Right ventricle myocardium inferior (tissue), 1 donor: ENCODE measurements around the gene GPC5. TPM values are rescaled to one million over a fixed set of nuclear protein-coding genes. Genes with fewer than 3 reads are reported as not detected.
"Not testable (repeated sequence)": the region's sequence is repeated elsewhere in the genome, so short reads cannot be mapped to it uniquely, and the experiment has no call there.

Source experiments
- ATAC-seq: fragments of 200-7000 bp; cut with Tn5 transposase; one replicate; pipeline ENCODE4 v1.9.1; 2020; ENCODE audit warnings: mild to moderate bottlenecking, moderate library complexity
- DNase-seq: peaks from one replicate; pipeline ENCODE4 v3.0.0; 2021; ENCODE audit errors: missing footprints
- intact Hi-C: fragments of 100-400 bp; cut with DNase I; formaldehyde crosslinking; loops from one replicate; pipeline ENCODE4 v1.11.0; 2022
- total RNA-seq: library from RNA; stranded (reverse); fragmentation: NEBNext Ultra II Directional; extraction: Animal tissue kit (Norgen Biotek cat#: 25700); gene quantifications from one replicate; pipeline ENCODE4 v1.2.1, GENCODE V29; 2021
- donor health status: DM: no; HTN: yes; CAD: no; lungs with severe emphysema.

The GPC5 gene
- total RNA-seq, 1 donor from 2014 or later, result 1.8 TPM

GRCh38 chr13:92218615-92219014, 820.2 kb downstream of the GPC5 start:
- ATAC-seq, result no peak
- DNase-seq, result no peak
- intact Hi-C loops, result no loop called here

- intact Hi-C loops, result no loop called here
- DNase-seq (no peak), ATAC-seq (no peak)
Observed at GRCh38 chr13:92221916-92222315, 823.5 kb downstream of the GPC5 start.

DNA sequence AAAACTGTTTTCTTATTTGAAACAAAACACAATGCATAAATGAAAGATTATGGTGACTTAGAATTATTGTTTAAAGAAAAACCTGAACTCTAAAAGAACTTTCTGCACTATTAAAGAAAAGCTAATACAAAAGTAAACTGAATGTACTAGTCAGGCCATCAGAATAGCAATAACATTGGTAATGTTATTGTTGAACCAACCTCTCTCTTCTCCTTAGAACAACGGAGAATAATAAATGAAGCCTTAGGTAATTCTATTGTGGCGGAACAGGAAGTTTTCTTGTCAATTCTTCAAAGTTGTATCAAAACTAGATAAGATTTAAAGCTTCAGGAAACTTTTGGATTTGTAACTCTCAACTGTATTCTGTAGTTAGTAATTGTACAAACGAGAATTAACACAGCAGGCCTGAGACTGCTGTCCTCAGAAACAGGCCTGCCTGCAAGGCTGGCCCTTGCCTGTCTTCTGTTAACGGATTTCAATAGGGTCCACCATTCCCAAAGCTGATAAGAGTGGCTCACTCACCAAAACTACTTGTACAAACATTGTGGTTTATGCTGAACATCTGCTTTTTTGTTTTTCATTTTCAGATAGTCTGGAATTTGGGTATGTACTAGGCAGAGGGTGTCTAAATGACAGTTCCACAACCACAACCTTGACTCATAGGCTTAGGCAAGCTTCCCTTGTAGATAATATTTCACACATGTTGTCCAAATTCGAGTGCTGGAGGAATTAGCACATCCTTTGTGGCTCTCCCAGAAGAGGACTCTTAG, 825.8 kb downstream of the GPC5 start:
- intact Hi-C loops, result no loop called here
- ATAC-seq (peak; percentile 93), DNase-seq (peak; percentile 37)

DNA sequence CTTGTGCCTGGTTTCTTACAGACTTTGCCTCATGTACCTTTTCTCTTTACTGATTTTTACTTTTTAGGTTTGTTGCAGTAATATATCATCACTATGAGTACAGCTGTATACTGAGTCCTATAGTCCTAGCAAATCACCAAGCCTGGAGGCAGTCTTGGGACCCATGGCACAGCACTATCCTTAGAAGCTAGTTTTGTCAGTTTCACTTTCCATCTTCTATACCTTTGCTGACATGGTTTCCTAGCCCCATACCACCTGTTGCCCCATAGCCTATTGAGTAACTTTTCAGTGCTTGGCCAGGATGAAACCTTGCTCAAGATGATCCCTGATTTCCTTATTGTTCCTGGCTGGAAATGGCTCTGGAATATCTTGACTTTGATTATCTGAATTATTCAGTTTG, 826.4 kb downstream of the GPC5 start:
- peak; percentile 35 for ATAC-seq
- DNase-seq, result no peak
- intact Hi-C loops, result no loop called here

GRCh38 chr13:92225861-92226260, 827.4 kb downstream of the GPC5 start:
- ATAC-seq (no peak), DNase-seq (no peak)
- intact Hi-C loops, result no loop called here

GRCh38 chr13:92232871-92233270, 834.5 kb downstream of the GPC5 start:
- no peak for DNase-seq
- intact Hi-C loops, result no loop called here

DNA sequence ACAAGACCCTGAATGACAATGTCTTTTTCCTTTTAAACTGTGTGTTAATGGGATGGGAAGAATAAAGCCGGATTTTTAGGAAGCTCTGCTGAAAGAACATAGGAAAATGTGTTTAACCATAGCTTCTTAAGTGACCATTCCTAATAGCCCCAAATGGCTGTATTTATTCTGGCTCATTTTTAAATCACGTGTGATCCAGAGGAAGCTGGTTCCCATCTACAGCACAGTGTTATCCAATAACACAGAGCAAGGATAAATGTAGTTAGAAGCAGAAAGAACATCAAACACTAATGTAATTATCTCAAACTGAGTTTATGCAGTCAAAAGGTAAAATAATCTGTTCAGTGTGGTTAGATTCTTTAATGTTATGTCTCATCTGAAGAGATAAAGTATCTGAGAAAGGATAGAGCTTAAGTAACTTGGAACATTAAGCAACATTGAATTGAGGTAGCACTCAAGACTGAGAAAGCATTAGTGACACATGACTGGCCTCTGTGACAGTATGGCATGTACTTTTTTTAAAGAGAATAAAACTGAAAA, 853.3 kb downstream of the GPC5 start:
- ATAC-seq, result no peak
- DNase-seq, result no peak
- intact Hi-C loops, result no loop called here

More at GRCh38 chr13:92232871-92233270, 834.5 kb downstream of the GPC5 start:
- ATAC-seq, result no peak

DNA sequence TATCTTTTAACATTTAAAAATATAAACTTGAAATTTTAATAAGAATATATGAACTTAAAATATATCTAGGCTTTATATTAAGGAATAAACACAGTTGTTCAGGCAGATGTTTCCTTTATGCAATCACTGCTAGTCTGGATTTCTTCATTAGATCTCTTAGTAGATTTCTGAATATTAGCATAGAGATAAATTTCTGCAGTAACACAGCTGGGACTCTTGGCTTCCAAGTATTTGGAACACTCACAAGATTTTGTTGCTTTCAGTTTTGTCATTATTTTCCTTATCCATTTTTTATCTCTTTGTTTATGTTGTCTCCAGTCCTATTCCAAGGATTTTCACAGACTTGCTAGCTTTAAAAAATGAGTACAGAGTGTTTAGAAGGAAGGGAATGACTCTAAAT, 857.1 kb downstream of the GPC5 start:
- intact Hi-C loops, result no loop called here
- ATAC-seq, result no peak
- DNase-seq, result no peak

GRCh38 chr13:92256211-92256610, 857.8 kb downstream of the GPC5 start:
- intact Hi-C loops, result no loop called here
- no peak for ATAC-seq
- DNase-seq, result no peak

- no peak for DNase-seq
- intact Hi-C loops, result no loop called here
- ATAC-seq, result no peak
Observed at GRCh38 chr13:92259046-92259445, 860.6 kb downstream of the GPC5 start.

- intact Hi-C loops, result no loop called here
- DNase-seq (no peak), ATAC-seq (no peak)
Observed at GRCh38 chr13:92259523-92259922, 861.1 kb downstream of the GPC5 start.

DNA sequence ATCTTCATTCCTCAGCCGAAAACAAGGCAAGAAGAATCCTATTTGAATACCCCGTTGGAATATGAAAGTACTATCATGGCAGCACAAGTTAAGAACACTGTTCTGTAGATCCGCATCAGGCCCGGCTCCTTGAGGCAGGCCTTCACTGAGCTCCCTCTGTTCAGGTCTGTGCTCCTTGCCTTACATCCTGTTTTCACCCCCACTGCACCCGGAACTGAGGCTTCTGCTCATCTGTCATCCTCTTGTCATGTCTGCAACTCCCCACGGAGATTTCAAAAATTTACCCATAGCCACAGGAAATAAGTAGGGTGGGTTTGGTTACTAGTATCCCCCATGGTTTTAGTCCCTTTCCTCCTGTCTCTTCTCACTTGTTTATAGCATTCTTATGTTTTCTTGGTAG, 861.9 kb downstream of the GPC5 start:
- intact Hi-C loops, result no loop called here
- ATAC-seq, result no peak
- no peak for DNase-seq

- ATAC-seq (no peak), DNase-seq (no peak)
- intact Hi-C loops, result no loop called here
Observed at GRCh38 chr13:92262100-92262788, 863.8 kb downstream of the GPC5 start.

DNA sequence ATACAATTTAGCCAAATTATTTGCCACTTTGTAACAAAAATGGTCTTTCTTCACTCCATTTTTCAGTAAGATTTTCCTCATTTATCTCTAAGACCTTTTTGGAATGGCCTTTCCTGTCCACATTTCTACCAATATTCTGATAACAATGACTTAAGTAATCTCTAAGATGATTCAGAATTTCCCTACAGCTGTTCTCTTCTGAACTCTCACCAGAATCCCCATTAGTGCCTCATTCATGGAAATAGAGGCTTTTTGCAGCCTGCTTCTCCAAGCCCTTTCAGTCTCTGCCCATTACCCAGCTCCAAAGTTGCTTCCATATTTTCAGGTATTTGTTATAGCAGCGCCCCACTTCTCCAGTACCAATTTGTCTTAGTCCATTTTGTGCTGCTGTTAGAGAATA, 867.0 kb downstream of the GPC5 start:
- DNase-seq (no peak), ATAC-seq (peak; percentile 63)
- intact Hi-C loops, result no loop called here

- ATAC-seq (peak; percentile 79), DNase-seq (no peak)
- intact Hi-C loops, result no loop called here
Observed at GRCh38 chr13:92270990-92271389, 872.6 kb downstream of the GPC5 start.

GRCh38 chr13:92272177-92272576, 873.8 kb downstream of the GPC5 start:
- intact Hi-C loops, result no loop called here
- no peak for DNase-seq
- ATAC-seq, result no peak

- intact Hi-C loops, ATAC-seq, DNase-seq: not testable (repeated sequence)
Observed at GRCh38 chr13:92280986-92281385, 882.6 kb downstream of the GPC5 start.

DNA sequence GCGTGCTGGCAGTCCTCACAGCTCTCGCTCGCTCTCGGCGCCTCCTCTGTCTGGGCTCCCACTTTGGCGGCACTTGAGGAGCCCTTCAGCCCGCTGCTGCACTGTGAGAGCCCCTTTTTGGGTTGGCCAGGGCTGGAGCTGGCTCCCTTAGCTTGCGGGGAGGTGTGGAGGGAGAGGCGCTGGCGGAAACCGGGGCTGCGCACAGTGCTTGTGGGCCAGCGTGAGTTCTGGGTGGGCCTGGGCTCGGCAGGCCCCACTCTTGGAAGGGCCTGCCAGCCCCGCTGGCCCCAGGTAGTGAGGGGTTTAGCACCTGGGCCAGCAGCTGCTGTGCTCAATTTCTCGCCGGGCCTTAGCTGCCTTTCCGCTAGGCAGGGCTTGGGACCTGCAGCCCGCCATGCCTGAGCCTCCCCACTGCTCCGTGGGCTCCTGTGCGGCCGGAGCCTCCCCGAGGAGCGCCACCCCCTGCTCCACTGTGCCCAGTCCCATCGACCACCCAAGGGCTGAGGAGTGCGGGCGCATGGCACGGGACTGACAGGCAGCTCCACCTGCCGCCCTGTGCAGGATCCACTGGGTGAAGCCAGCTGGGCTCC, 892.4 kb downstream of the GPC5 start:
- peak; percentile 22 for DNase-seq
- intact Hi-C loops, ATAC-seq: not testable (repeated sequence)

DNA sequence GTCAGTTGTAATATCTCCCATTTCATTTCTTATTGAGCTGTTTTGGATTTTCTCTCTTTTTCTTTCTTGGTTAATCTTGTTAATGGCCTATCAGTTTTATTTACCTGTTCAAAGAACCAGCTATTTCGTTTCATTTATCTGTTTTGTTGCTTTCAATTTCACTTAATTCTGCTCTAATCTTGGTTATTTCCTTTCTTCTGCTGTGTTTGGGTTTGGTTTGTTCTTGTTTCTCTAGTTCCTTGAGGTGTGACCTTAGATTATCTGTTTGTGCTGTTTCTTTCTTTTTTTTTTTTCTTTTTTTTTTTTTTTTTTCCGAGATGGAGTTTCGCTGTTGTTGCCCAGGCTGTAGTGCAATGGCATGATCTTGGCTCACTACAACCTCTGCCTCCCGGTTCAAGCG, 896.1 kb downstream of the GPC5 start:
- intact Hi-C loops, ATAC-seq, DNase-seq: not testable (repeated sequence)
